ENCODE measurements around the gene LYRM7. TPM values are rescaled to one million over a fixed set of nuclear protein-coding genes. Genes with fewer than 3 reads are reported as not detected.
A peak's percentile ranks its signal among the peaks of the same experiment; 100 is the strongest.

LYRM7 gene
- total and polyA plus RNA-seq, 2 donors, result 5.5 to 8.8 TPM

- peak in 1 of 9 donors; percentile 23 for DNase-seq (ENCODE audit: low read depth in 6 of 9, low spot score in 9 of 9)
- Histone ChIP-seq H3K27me3 (ENCODE audit: control insufficient read depth in 2 of 2, insufficient read depth in 1 of 2, low read length in 1 of 2) (no peaks in the 10 kb centered on the region), H3K4me1 (ENCODE audit: control insufficient read depth in 2 of 2, insufficient read depth in 2 of 2, low read length in 2 of 2) (peaks cover 18 to 21% of the 10 kb centered on the region in 2 donors), H3K27ac (ENCODE audit: low read depth in 1 of 2, low read length in 1 of 2) (peak overlapping the region; percentile 22 to 91), H3K9me3 (ENCODE audit: control insufficient read depth in 2 of 2, insufficient read depth in 1 of 2, low read length in 1 of 2) (no peaks in the 10 kb centered on the region), H3K36me3 (ENCODE audit: control insufficient read depth in 2 of 2, insufficient read depth in 2 of 2, low read length in 1 of 2) (no peaks in the 10 kb centered on the region), H3K4me3 (ENCODE audit: low read length in 2 of 2) (no peak overlapping the region)
- 26% methylated on average over 1 of the region's 1 CpG for WGBS
These were observed 38.4 kb downstream of the LYRM7 start for GRCh38 chr5:131209175-131209505.

GRCh38 chr5:131209506-131210150 lies 38.9 kb downstream of the LYRM7 start:
- WGBS, result 1% methylated on average over 6 of the region's 6 CpGs
- Histone ChIP-seq H3K27ac (ENCODE audit: low read depth in 1 of 2, low read length in 1 of 2) (peak overlapping the region; percentile 82 to 91), H3K36me3 (ENCODE audit: control insufficient read depth in 2 of 2, insufficient read depth in 2 of 2, low read length in 1 of 2) (no peaks in the 10 kb centered on the region), H3K9me3 (ENCODE audit: control insufficient read depth in 2 of 2, insufficient read depth in 1 of 2, low read length in 1 of 2) (no peaks in the 10 kb centered on the region), H3K4me3 (ENCODE audit: low read length in 2 of 2) (peak overlapping the region in 1 of 2 donors; percentile 5), H3K4me1 (ENCODE audit: control insufficient read depth in 2 of 2, insufficient read depth in 2 of 2, low read length in 2 of 2) (peaks cover 18 to 24% of the 10 kb centered on the region in 2 donors), H3K27me3 (ENCODE audit: control insufficient read depth in 2 of 2, insufficient read depth in 1 of 2, low read length in 1 of 2) (no peaks in the 10 kb centered on the region)
- DNase-seq (ENCODE audit: low read depth in 6 of 9, low spot score in 9 of 9), result peak; percentile 46 to 90 (median 68)

- no peaks in the 10 kb centered on the region for H3K36me3 ChIP-seq (ENCODE audit: control insufficient read depth in 2 of 2, insufficient read depth in 2 of 2, low read length in 1 of 2)
- DNase-seq (ENCODE audit: low read depth in 6 of 9, low spot score in 9 of 9), result no peak
- H3K27me3 ChIP-seq (ENCODE audit: control insufficient read depth in 2 of 2, insufficient read depth in 1 of 2, low read length in 1 of 2), result no peaks in the 10 kb centered on the region
- H3K27ac ChIP-seq (ENCODE audit: low read depth in 1 of 2, low read length in 1 of 2), result peak overlapping the region; percentile 82 to 91
- no peaks in the 10 kb centered on the region for H3K9me3 ChIP-seq (ENCODE audit: control insufficient read depth in 2 of 2, insufficient read depth in 1 of 2, low read length in 1 of 2)
- H3K4me1 ChIP-seq (ENCODE audit: control insufficient read depth in 2 of 2, insufficient read depth in 2 of 2, low read length in 2 of 2), result peaks cover 18 to 28% of the 10 kb centered on the region in 2 donors
- no peak overlapping the region for H3K4me3 ChIP-seq (ENCODE audit: low read length in 2 of 2)
These were observed 39.4 kb downstream of the LYRM7 start for GRCh38 chr5:131210151-131210510.

- Histone ChIP-seq H3K36me3 (ENCODE audit: control insufficient read depth in 2 of 2, insufficient read depth in 2 of 2, low read length in 1 of 2) (no peaks in the 10 kb centered on the region), H3K27me3 (ENCODE audit: control insufficient read depth in 2 of 2, insufficient read depth in 1 of 2, low read length in 1 of 2) (no peaks in the 10 kb centered on the region), H3K9me3 (ENCODE audit: control insufficient read depth in 2 of 2, insufficient read depth in 1 of 2, low read length in 1 of 2) (no peaks in the 10 kb centered on the region), H3K4me1 (ENCODE audit: control insufficient read depth in 2 of 2, insufficient read depth in 2 of 2, low read length in 2 of 2) (peaks cover 17 to 28% of the 10 kb centered on the region in 2 donors), H3K4me3 (ENCODE audit: low read length in 2 of 2) (no peak overlapping the region), H3K27ac (ENCODE audit: low read depth in 1 of 2, low read length in 1 of 2) (no peak overlapping the region)
- WGBS, result 99% methylated on average over 5 of the region's 5 CpGs
- no peak for DNase-seq (ENCODE audit: low read depth in 6 of 9, low spot score in 9 of 9)
These were observed 40.9 kb downstream of the LYRM7 start for GRCh38 chr5:131211669-131212068.

- no peaks in the 10 kb centered on the region for H3K36me3 ChIP-seq (ENCODE audit: control insufficient read depth in 2 of 2, insufficient read depth in 2 of 2, low read length in 1 of 2)
- H3K27ac ChIP-seq (ENCODE audit: low read depth in 1 of 2, low read length in 1 of 2), result no peak overlapping the region
- 86% methylated on average over 5 of the region's 5 CpGs for WGBS
- no peaks in the 10 kb centered on the region for H3K9me3 ChIP-seq (ENCODE audit: control insufficient read depth in 2 of 2, insufficient read depth in 1 of 2, low read length in 1 of 2)
- peaks cover 15 to 28% of the 10 kb centered on the region in 2 donors for H3K4me1 ChIP-seq (ENCODE audit: control insufficient read depth in 2 of 2, insufficient read depth in 2 of 2, low read length in 2 of 2)
- H3K4me3 ChIP-seq (ENCODE audit: low read length in 2 of 2), result no peak overlapping the region
- no peaks in the 10 kb centered on the region for H3K27me3 ChIP-seq (ENCODE audit: control insufficient read depth in 2 of 2, insufficient read depth in 1 of 2, low read length in 1 of 2)
- peak in 1 of 9 donors; percentile 38 for DNase-seq (ENCODE audit: low read depth in 6 of 9, low spot score in 9 of 9)
These were observed 41.8 kb downstream of the LYRM7 start for GRCh38 chr5:131212471-131213021.

GRCh38 chr5:131214609-131215227 lies 44.0 kb downstream of the LYRM7 start:
- DNase-seq (ENCODE audit: low read depth in 6 of 9, low spot score in 9 of 9), result no peak
- WGBS, result 93% methylated on average over 3 of the region's 3 CpGs
- H3K9me3 ChIP-seq (ENCODE audit: control insufficient read depth in 2 of 2, insufficient read depth in 1 of 2, low read length in 1 of 2), result no peaks in the 10 kb centered on the region
- H3K27me3 ChIP-seq (ENCODE audit: control insufficient read depth in 2 of 2, insufficient read depth in 1 of 2, low read length in 1 of 2), result no peaks in the 10 kb centered on the region
- H3K36me3 ChIP-seq (ENCODE audit: control insufficient read depth in 2 of 2, insufficient read depth in 2 of 2, low read length in 1 of 2), result no peaks in the 10 kb centered on the region
- H3K4me3 ChIP-seq (ENCODE audit: low read length in 2 of 2), result no peak overlapping the region
- H3K27ac ChIP-seq (ENCODE audit: low read depth in 1 of 2, low read length in 1 of 2), result no peak overlapping the region
- H3K4me1 ChIP-seq (ENCODE audit: control insufficient read depth in 2 of 2, insufficient read depth in 2 of 2, low read length in 2 of 2), result peaks cover 6 to 16% of the 10 kb centered on the region in 2 donors

GRCh38 chr5:131217791-131218190 lies 47.0 kb downstream of the LYRM7 start:
- no peaks in the 10 kb centered on the region for H3K27me3 ChIP-seq (ENCODE audit: control insufficient read depth in 2 of 2, insufficient read depth in 1 of 2, low read length in 1 of 2)
- DNase-seq (ENCODE audit: low read depth in 6 of 9, low spot score in 9 of 9), result no peak
- no peaks in the 10 kb centered on the region for H3K36me3 ChIP-seq (ENCODE audit: control insufficient read depth in 2 of 2, insufficient read depth in 2 of 2, low read length in 1 of 2)
- no peak overlapping the region for H3K27ac ChIP-seq (ENCODE audit: low read depth in 1 of 2, low read length in 1 of 2)
- H3K4me1 ChIP-seq (ENCODE audit: control insufficient read depth in 2 of 2, insufficient read depth in 2 of 2, low read length in 2 of 2), result peaks cover 0 to 7% of the 10 kb centered on the region in 2 donors
- WGBS, result 97% methylated on average over 4 of the region's 4 CpGs
- H3K9me3 ChIP-seq (ENCODE audit: control insufficient read depth in 2 of 2, insufficient read depth in 1 of 2, low read length in 1 of 2), result no peaks in the 10 kb centered on the region
- no peak overlapping the region for H3K4me3 ChIP-seq (ENCODE audit: low read length in 2 of 2)

GRCh38 chr5:131218392-131218791 lies 47.6 kb downstream of the LYRM7 start:
- no peak for DNase-seq (ENCODE audit: low read depth in 6 of 9, low spot score in 9 of 9)
- Histone ChIP-seq H3K36me3 (ENCODE audit: control insufficient read depth in 2 of 2, insufficient read depth in 2 of 2, low read length in 1 of 2) (no peaks in the 10 kb centered on the region), H3K9me3 (ENCODE audit: control insufficient read depth in 2 of 2, insufficient read depth in 1 of 2, low read length in 1 of 2) (no peaks in the 10 kb centered on the region), H3K4me3 (ENCODE audit: low read length in 2 of 2) (no peak overlapping the region), H3K27me3 (ENCODE audit: control insufficient read depth in 2 of 2, insufficient read depth in 1 of 2, low read length in 1 of 2) (no peaks in the 10 kb centered on the region), H3K27ac (ENCODE audit: low read depth in 1 of 2, low read length in 1 of 2) (no peak overlapping the region), H3K4me1 (ENCODE audit: control insufficient read depth in 2 of 2, insufficient read depth in 2 of 2, low read length in 2 of 2) (peaks cover 0 to 7% of the 10 kb centered on the region in 2 donors)
- 85% methylated on average over 4 of the region's 4 CpGs for WGBS

GRCh38 chr5:131220566-131220965 lies 49.8 kb downstream of the LYRM7 start:
- Histone ChIP-seq H3K36me3 (ENCODE audit: control insufficient read depth in 2 of 2, insufficient read depth in 2 of 2, low read length in 1 of 2) (no peaks in the 10 kb centered on the region), H3K27me3 (ENCODE audit: control insufficient read depth in 2 of 2, insufficient read depth in 1 of 2, low read length in 1 of 2) (no peaks in the 10 kb centered on the region), H3K27ac (ENCODE audit: low read depth in 1 of 2, low read length in 1 of 2) (no peak overlapping the region), H3K4me1 (ENCODE audit: control insufficient read depth in 2 of 2, insufficient read depth in 2 of 2, low read length in 2 of 2) (no peaks in the 10 kb centered on the region), H3K9me3 (ENCODE audit: control insufficient read depth in 2 of 2, insufficient read depth in 1 of 2, low read length in 1 of 2) (no peaks in the 10 kb centered on the region), H3K4me3 (ENCODE audit: low read length in 2 of 2) (no peak overlapping the region)
- no peak for DNase-seq (ENCODE audit: low read depth in 6 of 9, low spot score in 9 of 9)
- 98% methylated on average over 7 of the region's 7 CpGs for WGBS

All from thymus (tissue), 11 donors.